T-helper 1 cell (primary cell): Measurements from ENCODE around the gene CECR2.
"Not testable (repeated sequence)": the region's sequence is repeated elsewhere in the genome, so short reads cannot be mapped to it uniquely, and the experiment has no call there.

Experiments used
- DNase-seq, 5 donors: peaks; one replicate each; pipeline ENCODE4 v3.0.0-alpha.2; 2012 to 2020

Gene CECR2

GRCh38 chr22:17523925-17524324, 154.7 kb downstream of the CECR2 start:
- DNase-seq, result no peak

- DNase-seq, result no peak
Measured at GRCh38 chr22:17536269-17536668, 167.0 kb downstream of the CECR2 start.

GRCh38 chr22:17537155-17537554, 167.9 kb downstream of the CECR2 start:
- no peak for DNase-seq

- DNase-seq, result no peak
Measured at GRCh38 chr22:17540481-17540880, 171.2 kb downstream of the CECR2 start.

- DNase-seq, result no peak
Measured at GRCh38 chr22:17541476-17541875, 172.2 kb downstream of the CECR2 start.

- no peak for DNase-seq
Measured at GRCh38 chr22:17542452-17542851, 173.2 kb downstream of the CECR2 start.

GRCh38 chr22:17548010-17548755, 178.9 kb downstream of the CECR2 start:
- no peak for DNase-seq

GRCh38 chr22:17548756-17549035, 179.4 kb downstream of the CECR2 start:
- no peak for DNase-seq

- DNase-seq, result no peak
Measured at GRCh38 chr22:17549183-17549582, 179.9 kb downstream of the CECR2 start.

GRCh38 chr22:17549655-17550054, 180.4 kb downstream of the CECR2 start:
- no peak for DNase-seq

GRCh38 chr22:17552737-17553136, 183.5 kb downstream of the CECR2 start:
- DNase-seq, result no peak

- no peak for DNase-seq
Measured at GRCh38 chr22:17554814-17555213, 185.6 kb downstream of the CECR2 start.

- no peak for DNase-seq
Measured at GRCh38 chr22:17559188-17559587, 189.9 kb downstream of the CECR2 start.

GRCh38 chr22:17562906-17563870, 193.9 kb downstream of the CECR2 start, which contains the start of gene SLC25A18:
Gene SLC25A18 (plus strand): TSS chr22:17563498. CDS start chr22:17579945, 16,447 bp downstream.
- DNase-seq, result no peak

GRCh38 chr22:17563936-17564391, 194.7 kb downstream of the CECR2 start:
- DNase-seq, result no peak

- DNase-seq, result not testable (repeated sequence)
Measured at GRCh38 chr22:17566016-17566687, 196.9 kb downstream of the CECR2 start.

GRCh38 chr22:17566776-17567175, 197.5 kb downstream of the CECR2 start:
- DNase-seq, result no peak

GRCh38 chr22:17569971-17570511, 200.8 kb downstream of the CECR2 start:
- DNase-seq, result no peak

GRCh38 chr22:17570851-17571631, 201.8 kb downstream of the CECR2 start:
- DNase-seq, result no peak

GRCh38 chr22:17575151-17575550, 205.9 kb downstream of the CECR2 start:
- DNase-seq, result no peak

GRCh38 chr22:17575681-17576080, 206.4 kb downstream of the CECR2 start:
- no peak for DNase-seq

- DNase-seq, result no peak
Measured at GRCh38 chr22:17576470-17576869, 207.2 kb downstream of the CECR2 start.
